AG09309 (cell line): Measurements from ENCODE around the gene PCDHA12.
"Not testable (repeated sequence)": the region's sequence is repeated elsewhere in the genome, so short reads cannot be mapped to it uniquely, and the experiment has no call there.

ENCODE experiments used
- DNase-seq: peaks from one replicate; pipeline ENCODE4 v3.0.0-alpha.2; 2010; ENCODE audit warnings: low read depth
- H3K4me3 ChIP-seq: 2 replicates; pipeline ENCODE4 v1.5.1; 2011; ENCODE audit warnings: mild to moderate bottlenecking, low read depth, low read length, moderate library complexity; ENCODE audit not compliant: control insufficient read depth
- CTCF ChIP-seq: IDR thresholded peaks from 2 replicates; pipeline ENCODE4 v1.5.1; 2011; ENCODE audit warnings: mild to moderate bottlenecking, low read depth, low read length, inconsistent platforms; ENCODE audit not compliant: insufficient read depth, control insufficient read depth; ENCODE audit errors: missing control alignments

Gene PCDHA12

GRCh38 chr5:140870221-140871201 is 4.6 kb upstream of the PCDHA12 start:
- no peak for DNase-seq
- TF ChIP-seq CTCF, result no peak
- H3K4me3 ChIP-seq, result no peak overlapping the region

- H3K4me3 ChIP-seq, DNase-seq: not testable (repeated sequence)
These were observed 1.6 kb downstream of the PCDHA12 start for GRCh38 chr5:140876541-140877261.

GRCh38 chr5:140877262-140877581 is 2.1 kb downstream of the PCDHA12 start:
- no peak for TF ChIP-seq CTCF
- no peak overlapping the region for H3K4me3 ChIP-seq
- DNase-seq, result no peak

GRCh38 chr5:140881889-140882590 is 6.9 kb downstream of the PCDHA12 start, which contains the start of gene PCDHA13:
PCDHA13 (plus strand) TSS chr5:140882124; CDS start chr5:140882269, 145 bp downstream.
- H3K4me3 ChIP-seq, result no peak within 1 kb of the TSS; the same call in 1 of the 2 replicates

GRCh38 chr5:140882591-140882899 is 7.4 kb downstream of the PCDHA12 start:
- DNase-seq, result no peak
- peak; percentile 3 for TF ChIP-seq CTCF
- no peak overlapping the region for H3K4me3 ChIP-seq

More at GRCh38 chr5:140881889-140882590, 6.9 kb downstream of the PCDHA12 start, which contains the start of gene PCDHA13:
- DNase-seq, result no peak
- TF ChIP-seq CTCF, result peak; percentile 18

GRCh38 chr5:140883373-140883772 is 8.3 kb downstream of the PCDHA12 start:
- TF ChIP-seq CTCF, result no peak
- no peak overlapping the region for H3K4me3 ChIP-seq
- no peak for DNase-seq
